A172 (cell line): ENCODE measurements around the gene RNASEH2A. TPM values are rescaled to one million over a fixed set of nuclear protein-coding genes. Genes with fewer than 3 reads are reported as not detected.
"Not testable (repeated sequence)": the region's sequence is repeated elsewhere in the genome, so short reads cannot be mapped to it uniquely, and the experiment has no call there.

ENCODE experiments used
- DNase-seq: peaks from one replicate; pipeline ENCODE4 v3.0.0-alpha.2; 2015; ENCODE audit warnings: low spot score
- total RNA-seq: library from RNA; depleted of rRNA; stranded (reverse); fragments of >200 nt; shearing (Covaris generic); gene quantifications from 2 replicates; pipeline ENCODE4 v1.2.3, GENCODE V29; 2014

The RNASEH2A gene
- total RNA-seq, 1 experiment from 2014 or later: 89.6 TPM

GRCh38 chr19:12793290-12794195 is 12.8 kb upstream of the RNASEH2A start:
- peak; percentile 91 for DNase-seq

- peak; percentile 35 for DNase-seq
Measured at GRCh38 chr19:12794196-12794941, 12.0 kb upstream of the RNASEH2A start.

DNA sequence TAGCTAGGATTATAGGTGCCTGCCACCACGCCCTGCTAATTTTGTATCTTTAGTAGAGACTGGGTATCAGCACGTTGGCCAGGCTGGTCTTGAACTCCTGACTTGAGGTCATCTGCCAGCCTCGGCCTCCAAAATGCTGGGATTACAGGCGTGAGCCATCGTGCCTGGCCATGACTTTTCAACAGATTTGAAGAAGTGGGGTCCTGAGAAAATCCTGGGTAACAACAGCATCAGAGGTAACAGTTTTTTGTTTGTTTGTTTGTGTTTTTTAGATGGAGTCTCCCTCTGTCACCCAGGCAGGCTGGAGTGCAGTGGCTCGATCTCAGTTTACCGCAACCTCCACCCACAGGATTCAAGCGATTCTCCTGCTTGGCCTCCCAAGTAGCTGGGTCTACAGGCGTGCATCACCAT is 11.4 kb upstream of the RNASEH2A start:
- no peak for DNase-seq

GRCh38 chr19:12796146-12797071 is 10.0 kb upstream of the RNASEH2A start:
- DNase-seq: peak; percentile 73

- no peak for DNase-seq
Measured at GRCh38 chr19:12797141-12797587, 9.2 kb upstream of the RNASEH2A start.

DNA sequence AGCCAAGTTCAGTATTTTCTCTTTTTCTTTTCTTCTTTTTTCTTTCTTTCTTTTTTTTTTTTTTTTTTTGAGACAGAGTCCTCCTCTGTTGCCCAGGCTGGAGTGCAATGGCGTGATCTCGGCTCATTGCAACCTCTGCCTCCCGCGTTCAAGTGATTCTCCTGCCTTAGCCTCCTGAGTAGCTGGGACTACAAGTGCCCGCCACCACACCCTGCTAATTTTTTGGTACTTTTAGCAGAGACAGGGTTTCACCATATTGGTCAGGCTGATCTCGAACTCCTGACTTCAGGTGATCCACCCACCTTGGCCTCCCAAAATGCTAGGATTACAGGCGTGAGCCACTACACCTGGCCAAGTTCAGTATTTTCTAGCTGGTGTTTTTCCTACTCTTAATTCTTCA is 8.8 kb upstream of the RNASEH2A start:
- not testable (repeated sequence) for DNase-seq

GRCh38 chr19:12799742-12800465 is 6.5 kb upstream of the RNASEH2A start:
- no peak for DNase-seq

DNA sequence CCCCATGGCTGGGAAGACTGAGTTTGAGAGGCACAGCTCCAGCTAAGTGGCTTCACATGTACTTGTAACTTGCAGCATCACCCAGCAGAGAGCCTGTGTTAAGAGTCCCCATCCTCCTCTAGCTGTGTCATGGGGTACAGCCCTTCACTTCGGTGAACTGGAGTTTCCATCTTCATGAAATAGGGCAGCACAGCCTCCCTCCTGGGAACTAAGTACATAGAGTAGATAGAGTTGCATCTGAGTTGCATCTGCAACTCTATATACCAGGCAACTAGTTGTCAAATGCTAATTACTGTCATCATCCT is 6.0 kb upstream of the RNASEH2A start:
- no peak for DNase-seq

DNA sequence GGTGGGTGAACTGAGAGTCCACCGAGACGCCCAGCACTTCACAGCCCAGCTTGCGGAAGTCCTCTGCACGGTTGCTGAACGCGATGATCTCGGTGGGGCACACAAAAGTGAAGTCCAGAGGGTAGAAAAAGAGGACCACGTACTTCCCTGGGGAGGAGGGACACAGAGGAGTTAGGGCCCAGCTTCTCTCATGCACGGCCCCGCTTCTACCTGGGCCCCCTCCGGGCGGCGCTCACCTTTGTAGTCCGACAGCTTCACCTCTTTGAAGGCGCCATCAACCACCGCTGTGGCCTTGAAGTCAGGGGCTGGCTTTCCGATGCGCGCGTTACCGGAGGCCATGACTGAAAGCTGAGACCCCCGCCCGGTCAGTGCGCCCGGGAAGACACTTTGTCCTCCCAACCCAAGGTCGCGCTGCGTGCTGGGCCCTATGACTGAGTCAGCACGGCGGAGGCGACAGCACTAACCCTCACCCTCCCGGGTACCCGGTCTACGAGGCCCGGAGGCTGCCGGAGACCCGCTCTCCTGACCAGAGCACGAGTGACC is 5.4 kb upstream of the RNASEH2A start:
- DNase-seq: no peak

DNA sequence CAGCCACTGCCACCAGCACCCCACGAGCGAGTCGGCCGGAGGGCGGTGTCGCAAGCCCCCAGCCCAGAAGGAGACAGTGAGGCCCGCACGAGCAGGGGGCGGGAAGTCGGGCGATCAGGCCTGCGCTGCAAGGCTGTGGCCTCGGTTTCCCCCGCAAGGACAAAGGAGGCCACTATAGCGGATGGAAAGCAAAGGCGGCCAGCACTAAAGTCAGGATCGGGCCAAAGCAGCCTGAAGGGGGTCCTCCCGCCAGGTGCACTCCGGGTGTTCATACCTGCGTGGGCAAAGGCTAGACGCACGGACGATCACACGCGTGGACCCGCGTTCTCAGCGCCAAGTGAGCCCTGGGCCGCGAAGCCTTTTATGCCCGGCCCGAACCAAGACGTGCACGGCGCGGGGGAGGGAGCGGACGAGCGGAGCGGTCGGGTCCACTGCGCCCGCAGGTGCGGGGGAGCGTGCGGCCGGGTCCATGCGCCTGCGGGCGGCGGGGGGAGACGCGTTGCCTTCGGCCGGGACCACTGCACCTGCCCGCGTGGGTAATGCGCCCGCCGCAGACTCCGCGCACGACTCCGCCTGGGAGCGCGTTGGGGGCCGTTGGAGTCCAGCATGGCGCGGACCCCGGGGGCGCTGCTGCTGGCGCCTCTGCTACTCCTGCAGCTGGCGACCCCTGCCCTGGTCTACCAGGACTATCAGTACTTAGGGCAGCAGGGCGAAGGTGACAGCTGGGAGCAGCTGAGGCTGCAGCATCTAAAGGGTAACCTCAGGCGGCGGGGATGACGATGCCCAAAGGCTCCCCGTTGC is 4.7 kb upstream of the RNASEH2A start, which contains the start of the genes PRDX2 and THSD8:
Gene PRDX2, minus strand, starts transcription at position 335 of the 801 bp plus-strand sequence. CDS start 539 bp downstream, outside the sequence.
Gene THSD8, plus strand, starts transcription at position 604 of the 801 bp plus-strand sequence. Its CDS starts 3 bp downstream, at position 607.
- no peak for DNase-seq

DNA sequence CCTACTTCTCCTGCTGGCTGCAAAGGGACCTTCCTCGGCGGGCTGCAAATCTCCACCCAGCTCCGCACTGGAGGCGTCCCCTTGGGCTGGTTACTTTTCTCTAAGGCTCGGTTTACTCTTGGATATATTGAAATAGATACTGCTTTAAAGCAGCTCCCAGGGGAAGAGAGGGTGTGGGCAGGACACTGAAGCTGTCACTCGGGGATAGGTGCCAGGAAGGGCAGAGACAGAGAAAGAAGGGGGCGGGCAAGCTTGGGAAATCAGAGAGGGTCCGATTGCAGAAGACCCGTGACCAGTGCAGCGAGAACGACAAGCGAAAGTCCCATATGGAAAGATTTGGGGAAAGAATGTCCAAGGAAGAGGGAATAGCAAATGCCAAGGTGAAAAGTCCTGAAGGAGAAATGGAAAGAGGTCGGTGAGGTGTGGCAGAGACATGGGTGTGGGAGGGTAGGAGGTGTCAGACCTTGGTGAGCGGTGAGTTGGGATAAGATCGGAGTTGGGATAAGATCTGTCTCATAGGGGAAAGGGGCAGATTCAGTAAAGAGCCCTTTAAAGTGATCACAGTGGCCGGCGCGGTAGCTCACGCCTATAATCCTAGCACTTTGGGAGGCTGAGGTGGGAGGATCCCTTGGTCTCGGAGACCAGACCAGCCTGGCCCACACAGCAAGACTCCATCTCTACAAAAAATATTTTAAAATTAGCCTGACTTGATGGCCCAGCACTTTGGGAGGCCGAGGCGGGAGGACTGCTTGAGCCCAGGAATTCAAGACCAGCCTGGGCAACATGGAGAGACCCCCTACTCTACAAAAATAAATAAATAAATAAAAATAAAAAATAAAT is 3.9 kb upstream of the RNASEH2A start:
- no peak for DNase-seq

GRCh38 chr19:12804051-12804450 is 2.3 kb upstream of the RNASEH2A start:
- DNase-seq: no peak

DNA sequence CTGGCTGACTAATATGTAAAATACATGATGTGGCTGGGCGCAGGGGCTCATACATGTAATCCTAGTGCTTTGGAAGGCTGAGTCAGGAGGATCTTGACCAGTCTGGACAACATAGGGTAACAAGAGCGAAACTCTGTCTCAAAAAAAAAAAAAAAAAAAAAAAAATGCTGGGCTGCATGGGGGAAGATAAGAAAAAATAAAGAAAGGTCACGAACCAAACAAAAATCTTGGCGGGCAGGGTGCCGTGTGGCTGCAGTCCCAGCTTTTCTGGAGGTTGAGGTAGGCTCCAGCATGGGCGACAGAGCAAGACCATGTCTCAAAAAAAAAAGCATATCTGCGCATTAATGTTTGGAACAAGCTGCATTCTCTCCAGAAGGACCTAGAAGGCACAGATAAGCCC is 8.7 kb downstream of the RNASEH2A start:
- no peak for DNase-seq

DNA sequence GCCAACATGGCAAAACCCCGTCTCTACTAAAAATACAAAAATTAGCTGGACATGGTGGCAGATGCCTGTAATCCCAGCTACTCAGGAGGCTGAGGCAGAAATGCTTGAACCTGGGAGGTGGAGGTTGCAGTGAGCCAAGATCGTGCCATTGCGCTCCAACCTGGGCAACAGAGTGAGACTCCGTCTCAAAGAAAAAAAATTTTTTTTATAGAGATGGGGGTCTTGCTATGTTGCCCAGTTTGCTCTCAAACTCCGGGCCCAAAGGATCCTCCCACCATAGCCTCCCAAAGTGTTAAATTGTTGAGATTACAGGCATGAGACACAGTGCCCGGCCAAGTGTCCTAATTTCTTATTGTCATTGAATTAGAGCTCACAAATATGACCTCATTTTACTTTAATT is 10.8 kb downstream of the RNASEH2A start:
- DNase-seq: not testable (repeated sequence)

GRCh38 chr19:12817810-12818209 is 11.4 kb downstream of the RNASEH2A start:
- DNase-seq: not testable (repeated sequence)

DNA sequence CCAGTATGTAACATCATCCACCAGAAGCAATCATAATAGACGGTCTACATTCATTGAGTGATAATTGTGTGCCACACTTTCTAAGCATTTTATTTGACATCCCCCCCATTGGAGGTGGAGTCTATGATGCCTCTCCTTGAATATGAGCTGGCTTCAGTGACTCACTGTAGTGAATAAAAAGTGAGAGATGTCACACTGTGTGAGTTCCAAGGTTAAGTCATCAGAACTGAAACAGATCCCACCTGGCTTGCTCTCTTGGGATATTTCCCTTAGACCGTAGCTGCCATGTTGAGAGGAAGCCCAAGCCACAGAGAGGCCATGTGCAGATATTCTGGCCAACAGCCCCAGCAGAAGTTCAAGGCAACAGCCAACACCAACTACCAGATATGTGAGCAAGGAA is 15.4 kb downstream of the RNASEH2A start:
- DNase-seq: peak; percentile 48

DNA sequence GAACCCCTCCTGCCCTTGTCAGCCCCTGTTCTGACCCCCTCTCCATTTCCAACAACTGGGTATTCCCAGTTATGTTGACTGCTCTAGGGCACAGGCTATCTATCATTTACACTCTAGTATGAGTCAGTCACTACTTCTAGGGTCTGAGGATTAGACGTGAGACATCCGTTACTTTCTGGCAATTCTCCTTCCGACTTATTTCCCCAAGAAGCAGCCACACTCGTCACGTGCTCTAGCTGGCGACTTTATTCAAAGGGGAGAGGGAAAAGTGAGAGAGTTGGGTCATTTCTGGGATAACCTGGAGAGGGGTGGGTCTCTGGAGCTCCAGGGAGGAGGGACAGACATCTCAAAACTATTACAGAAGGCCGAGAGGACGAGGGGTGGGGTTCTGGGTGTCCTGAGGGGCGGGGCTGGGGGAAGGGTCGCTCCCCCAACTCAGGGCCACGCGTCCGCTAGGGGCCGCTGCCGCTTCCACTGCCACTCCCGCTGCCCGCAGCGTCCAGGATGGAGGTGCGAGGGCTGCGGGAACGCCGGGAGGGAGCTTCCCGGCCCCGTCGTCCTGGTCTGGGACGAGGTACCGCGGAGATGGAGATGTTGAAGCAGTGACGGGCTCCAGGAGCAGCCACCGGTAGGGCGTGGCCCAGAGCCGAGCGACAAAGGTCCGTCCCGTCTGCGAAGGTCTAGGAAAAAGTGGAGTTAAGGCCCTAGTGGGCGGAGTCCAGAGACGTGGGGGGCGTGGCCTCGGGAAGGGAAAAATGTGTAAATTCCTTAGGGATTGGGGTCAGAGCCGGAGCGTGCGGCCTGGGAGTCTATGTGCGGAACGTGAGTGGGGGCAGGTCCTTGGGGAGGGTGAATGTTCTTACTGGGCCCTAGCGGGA is 19.1 kb downstream of the RNASEH2A start:
- peak; percentile 40 for DNase-seq

DNA sequence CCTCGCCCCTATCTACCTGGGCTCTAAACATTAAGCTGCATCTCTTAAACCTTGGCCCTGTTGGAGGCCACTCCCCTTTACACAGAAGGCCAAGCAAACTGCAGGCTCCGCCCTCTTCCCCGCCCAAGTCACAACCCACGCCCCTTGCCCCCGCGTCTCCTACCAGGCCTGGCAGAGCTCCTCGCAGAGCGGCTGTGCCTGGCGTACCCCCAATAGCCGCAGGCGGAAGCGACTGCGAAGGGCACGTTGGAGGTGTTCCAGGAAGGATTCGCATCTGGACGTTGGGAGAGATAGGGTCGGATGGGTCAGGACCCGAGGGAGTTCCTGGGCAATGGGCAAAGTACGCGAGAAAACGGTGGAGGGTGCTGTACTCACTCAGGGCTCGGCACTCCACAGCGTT is 22.1 kb downstream of the RNASEH2A start:
- no peak for DNase-seq
